Measurements from ENCODE around the gene VIPR2. TPM values are rescaled to one million over a fixed set of nuclear protein-coding genes. Genes with fewer than 3 reads are reported as not detected.
"Not testable (repeated sequence)": the region's sequence is repeated elsewhere in the genome, so short reads cannot be mapped to it uniquely, and the experiment has no call there.

VIPR2 gene, protein sequence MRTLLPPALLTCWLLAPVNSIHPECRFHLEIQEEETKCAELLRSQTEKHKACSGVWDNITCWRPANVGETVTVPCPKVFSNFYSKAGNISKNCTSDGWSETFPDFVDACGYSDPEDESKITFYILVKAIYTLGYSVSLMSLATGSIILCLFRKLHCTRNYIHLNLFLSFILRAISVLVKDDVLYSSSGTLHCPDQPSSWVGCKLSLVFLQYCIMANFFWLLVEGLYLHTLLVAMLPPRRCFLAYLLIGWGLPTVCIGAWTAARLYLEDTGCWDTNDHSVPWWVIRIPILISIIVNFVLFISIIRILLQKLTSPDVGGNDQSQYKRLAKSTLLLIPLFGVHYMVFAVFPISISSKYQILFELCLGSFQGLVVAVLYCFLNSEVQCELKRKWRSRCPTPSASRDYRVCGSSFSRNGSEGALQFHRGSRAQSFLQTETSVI
- total RNA-seq: 0.41 TPM

DNA sequence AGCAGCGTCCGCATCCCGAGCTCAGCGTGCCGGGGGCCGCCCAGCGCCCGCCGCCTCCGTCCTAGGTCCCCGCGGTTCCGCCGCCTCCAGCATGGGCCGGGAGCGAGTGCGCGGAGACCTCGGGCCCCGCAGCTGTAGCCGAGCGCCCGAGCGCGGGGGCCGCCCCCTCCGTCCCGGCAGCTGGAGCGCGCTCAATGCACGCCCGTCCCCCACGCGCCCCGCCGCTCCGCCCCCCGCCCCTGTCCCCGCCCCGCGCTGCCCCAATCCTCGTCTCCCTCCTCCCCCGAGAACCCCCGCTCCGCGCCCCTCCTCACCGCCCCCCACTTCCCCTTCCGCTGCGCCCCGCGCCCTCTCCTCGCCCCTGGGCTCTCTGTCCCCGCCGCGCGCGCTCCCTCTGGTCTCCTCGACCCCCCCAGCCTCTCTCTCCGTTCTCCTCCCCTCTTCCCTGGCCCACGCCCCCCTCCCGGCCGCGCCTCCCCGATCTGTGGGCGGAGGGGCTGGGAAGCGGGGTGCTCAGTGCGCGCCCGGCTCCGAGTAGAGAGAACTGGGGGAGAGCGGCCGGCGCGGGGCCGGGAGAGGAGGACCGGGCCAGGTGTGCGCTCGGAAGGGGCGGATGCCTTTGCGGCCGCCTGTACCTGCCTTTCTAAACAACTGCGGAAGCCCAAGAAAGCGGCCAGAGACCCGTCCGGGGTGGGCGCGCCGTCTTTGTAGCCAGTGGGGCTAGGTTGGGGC lies at the start of gene VIPR2:
VIPR2 (minus strand) TSS at position 110 of the 732 bp plus-strand sequence; CDS start at position 14, 96 bp downstream.
- FAIRE-seq: no peak
- no peak for DNase-seq (ENCODE audit: low spot score in 2 of 2)

DNA sequence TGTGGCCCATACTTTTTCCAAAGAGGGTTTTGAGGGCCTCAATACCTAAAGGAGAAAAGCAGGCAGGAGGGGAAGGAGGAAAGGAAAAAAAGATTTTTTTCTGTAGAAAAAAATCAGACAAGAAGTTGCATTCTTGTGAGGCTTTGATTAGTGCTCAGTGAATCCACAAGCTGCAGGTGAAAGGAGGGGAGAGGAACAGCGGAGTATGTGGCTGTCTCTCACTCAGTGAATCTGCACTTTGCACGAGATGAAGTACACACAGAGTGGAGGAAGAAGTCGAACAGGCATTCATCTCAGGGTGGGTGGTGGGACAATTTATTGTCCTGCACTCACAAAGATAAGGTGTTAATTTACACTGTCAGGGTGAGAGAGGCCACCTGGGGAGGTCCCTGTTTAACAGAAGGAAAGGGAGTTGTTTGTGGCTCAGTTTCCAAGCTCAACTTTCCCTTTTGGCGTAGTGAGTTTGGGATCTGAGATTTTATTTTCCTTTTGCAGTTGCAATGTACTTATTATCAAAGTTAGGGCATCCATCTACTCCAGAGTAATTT lies 49.0 kb upstream of the VIPR2 start:
- FAIRE-seq: no peak
- no peak for DNase-seq (ENCODE audit: low spot score in 2 of 2)

DNA sequence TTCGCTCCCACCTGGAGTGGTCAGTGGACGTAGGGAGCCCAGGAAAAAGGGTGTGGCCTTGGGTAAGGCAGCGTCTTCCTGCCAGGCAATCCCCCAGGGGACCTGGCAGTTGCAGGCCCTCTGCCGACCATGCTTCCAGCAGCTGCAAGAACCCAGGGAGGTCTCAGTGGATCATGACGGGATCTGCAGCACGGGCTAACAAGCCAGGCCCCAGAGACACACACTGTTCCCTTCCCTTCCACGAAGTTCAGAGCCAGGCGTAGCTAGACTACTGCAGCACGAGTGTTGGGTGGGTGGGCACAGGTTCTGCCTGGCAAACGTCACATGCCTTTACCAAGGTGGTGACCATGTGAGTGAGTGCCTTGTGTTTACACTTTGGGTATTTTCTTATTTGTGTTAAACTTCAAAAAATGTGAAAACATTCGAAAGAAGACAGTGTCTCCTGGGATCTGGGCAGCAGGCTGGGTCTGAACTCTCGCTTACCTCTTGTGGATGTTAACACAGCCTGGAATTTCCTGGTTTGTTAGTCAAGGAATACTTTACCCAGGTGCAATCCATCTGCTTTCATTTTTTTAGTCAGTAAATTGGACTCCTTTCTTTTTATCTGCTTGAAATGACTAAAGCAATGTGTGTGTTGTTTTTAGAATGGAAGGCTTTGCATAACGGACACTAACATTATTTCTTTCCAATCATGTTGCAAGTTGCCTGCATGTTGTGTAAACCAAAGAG lies 48.2 kb upstream of the VIPR2 start:
- no peak for DNase-seq (ENCODE audit: low spot score in 2 of 2)
- FAIRE-seq: no peak

DNA sequence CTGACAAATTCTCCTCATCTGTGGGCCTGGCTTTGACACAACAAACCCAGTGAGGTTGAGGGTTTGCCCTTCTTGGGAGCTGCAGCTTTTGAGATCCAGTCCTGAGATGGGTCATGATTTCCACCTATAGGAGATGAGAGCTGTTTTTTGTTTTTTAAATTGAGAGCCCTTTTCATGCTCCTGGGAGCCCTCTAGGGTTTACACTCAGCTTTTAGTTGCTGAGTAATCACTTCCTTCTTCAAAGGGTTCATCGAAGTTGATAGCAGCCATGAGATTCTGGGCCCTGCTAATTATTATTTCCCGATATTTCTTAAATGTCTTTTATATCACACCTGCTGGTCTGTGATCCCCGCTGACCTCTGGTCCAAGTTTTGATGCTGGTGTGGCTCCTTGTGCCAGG lies 47.3 kb upstream of the VIPR2 start:
- no peak for DNase-seq (ENCODE audit: low spot score in 2 of 2)
- FAIRE-seq: no peak

DNA sequence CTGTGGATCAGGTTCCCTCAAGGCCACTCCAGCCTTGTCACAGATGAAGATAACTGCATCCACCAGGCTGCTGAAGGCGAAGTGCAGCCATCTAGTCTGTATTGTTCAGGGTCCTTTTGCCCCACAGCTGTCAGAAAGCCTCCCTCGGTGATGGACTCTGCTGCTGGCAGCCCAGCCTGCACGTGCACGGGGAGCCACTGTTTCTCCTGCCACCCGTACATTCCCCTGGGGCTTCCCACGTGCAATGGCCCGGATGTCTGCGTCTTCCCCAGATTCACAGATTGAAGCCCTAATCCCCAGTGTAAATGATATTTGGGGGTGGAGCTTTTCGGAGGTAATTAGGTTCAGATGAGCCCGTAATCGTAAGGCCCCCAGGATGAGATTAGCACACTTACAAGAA lies 46.6 kb upstream of the VIPR2 start:
- DNase-seq (ENCODE audit: low spot score in 2 of 2) (no peak), FAIRE-seq (no peak)

DNA sequence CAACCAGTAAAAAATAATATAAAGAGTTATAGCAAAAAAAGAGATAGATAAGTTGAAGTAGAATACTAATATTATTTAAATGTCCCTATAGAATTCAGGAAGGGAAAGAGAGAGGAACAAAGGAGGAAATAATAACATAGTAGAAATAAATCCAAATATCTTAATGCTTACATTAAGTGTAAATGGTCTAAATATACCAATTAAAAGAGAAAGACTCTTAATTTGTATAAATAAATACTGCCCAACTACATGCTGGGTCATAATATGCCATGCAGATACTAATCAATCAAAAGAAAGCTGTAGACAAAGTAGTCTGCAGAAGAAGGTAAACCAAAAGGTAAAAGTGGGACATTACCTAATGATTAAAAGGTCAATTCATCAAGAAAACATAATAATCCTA lies 43.3 kb upstream of the VIPR2 start:
- DNase-seq (ENCODE audit: low spot score in 2 of 2) (no peak), FAIRE-seq (no peak)

DNA sequence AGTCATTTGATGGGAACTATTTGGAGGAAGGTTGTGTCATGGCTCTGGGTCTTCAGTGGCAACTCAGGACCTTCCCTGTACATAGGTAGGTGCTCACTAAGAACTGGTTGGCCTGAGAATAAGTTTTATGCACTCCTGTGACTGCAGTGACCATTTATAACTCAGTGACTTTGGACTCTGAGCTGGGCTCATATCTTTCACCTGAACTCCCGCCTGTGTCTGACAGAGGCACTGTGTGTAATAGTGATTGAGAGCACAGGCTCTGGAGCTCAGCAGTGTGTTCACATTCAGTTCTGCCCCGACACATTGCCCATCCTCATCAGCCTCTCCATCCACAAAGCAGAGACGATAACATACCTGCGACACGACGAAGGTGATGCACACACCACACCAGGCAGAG lies 34.6 kb upstream of the VIPR2 start:
- DNase-seq (ENCODE audit: low spot score in 2 of 2): no peak
- no peak for FAIRE-seq

DNA sequence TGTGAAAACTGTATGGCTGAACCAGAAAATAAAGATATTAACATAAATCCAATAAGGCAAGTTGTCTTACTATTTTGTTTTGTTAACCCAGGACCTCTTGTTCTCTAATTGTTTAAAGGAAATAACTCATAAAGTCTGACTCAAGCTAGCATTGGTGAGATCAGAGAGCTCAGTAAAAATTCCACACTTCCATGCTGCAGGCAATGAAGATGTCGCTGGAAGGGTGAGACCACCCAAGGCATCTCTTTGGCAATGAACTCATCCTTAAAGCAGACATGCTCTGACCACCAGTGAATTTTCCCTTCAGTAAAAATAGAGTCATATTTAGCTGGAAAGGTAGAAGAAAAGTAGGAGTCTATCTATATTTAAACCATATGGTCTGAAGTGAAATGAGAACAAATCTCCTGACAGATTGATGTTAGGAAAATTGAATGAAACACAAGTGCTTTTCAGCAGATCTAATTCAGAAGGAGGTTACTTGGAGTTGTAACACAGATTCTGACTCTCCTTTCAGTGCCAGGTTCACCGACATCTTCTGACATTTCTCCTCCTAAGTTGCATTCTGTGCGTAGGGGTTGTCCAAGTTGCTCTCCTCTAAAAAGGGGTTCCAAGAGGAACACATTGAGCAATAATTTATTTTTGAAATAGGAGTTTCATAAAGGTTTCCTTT lies 32.8 kb upstream of the VIPR2 start:
- FAIRE-seq: no peak

DNA sequence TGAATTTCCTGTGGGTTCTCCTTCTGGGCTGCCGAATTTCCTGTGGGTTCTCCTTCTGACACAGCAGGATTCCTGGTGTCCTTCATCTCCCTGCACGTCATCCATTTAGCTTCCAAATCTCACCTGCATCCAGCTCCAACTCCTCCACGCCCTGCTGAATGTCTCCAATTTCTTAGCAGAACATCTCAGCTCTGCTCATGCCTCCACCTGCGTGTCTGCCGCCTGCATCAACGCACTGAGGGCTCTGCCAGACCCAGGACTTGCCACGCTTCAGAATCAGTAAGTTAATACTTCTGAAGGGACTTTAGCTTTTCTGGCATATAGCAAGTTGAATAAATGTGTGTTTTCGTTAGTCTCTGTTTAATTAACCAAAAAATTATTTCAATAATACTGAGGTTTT lies 31.1 kb upstream of the VIPR2 start:
- no peak for DNase-seq (ENCODE audit: low spot score in 2 of 2)
- no peak for FAIRE-seq

More for the DNA sequence above, 32.8 kb upstream of the VIPR2 start:
- DNase-seq (ENCODE audit: low spot score in 2 of 2): no peak

DNA sequence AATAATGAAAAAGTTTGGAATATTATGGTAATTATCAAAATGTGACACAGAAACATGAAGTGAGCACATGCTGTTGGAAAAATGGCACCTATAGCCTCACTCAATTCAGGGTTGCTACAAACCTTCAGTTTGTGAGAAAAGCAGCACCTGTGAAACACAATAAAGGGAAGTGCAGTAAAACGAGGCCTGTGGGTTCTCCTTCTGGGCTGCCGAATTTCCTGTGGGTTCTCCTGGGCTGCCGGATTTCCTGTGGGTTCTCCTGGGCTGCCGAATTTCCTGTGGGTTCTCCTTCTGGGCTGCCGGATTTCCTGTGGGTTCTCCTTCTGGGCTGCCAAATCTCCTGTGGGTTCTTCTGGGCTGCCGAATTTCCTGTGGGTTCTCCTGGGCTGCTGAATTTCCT lies 30.4 kb upstream of the VIPR2 start:
- DNase-seq (ENCODE audit: low spot score in 2 of 2); FAIRE-seq: not testable (repeated sequence)

DNA sequence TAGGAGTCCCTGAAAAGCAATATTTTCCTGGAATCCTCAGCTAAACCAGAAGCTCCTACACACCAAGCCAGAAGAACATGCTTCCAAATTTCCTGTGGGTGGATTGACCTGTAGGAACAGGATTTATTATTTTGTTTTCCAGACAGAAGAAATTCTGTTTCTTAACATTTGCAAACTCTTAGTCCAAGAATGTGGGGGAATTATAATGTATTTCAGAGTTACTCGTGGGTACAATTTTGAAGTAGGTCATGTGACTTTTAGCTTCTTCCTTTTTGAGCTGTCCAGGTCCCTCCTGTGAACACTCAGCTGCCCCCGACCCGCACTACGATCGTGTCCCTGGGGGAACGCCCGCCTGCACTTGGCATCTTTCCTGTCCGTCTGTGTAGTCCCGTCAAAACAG lies 27.7 kb upstream of the VIPR2 start:
- no peak for FAIRE-seq
- DNase-seq (ENCODE audit: low spot score in 2 of 2): no peak

DNA sequence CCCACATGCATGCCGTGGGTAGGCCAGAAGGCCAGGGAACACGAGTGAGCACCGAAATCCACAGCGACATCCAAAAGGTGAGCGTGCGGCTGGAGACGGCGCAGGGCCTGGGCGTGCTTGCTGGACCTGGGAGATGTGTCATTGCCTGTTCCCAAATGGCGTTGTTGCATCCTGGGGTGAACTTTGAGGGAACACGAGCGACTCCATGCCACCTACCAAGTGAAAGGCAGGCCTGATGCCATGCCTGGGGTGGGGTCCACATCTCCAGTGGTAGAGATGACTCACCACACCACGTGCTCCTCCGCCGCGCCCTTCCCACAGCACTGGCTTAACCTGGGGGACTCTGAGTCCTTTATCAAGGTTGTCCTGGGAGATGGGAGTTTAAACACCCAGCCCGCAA lies 24.7 kb upstream of the VIPR2 start:
- DNase-seq (ENCODE audit: low spot score in 2 of 2) (no peak), FAIRE-seq (no peak)

DNA sequence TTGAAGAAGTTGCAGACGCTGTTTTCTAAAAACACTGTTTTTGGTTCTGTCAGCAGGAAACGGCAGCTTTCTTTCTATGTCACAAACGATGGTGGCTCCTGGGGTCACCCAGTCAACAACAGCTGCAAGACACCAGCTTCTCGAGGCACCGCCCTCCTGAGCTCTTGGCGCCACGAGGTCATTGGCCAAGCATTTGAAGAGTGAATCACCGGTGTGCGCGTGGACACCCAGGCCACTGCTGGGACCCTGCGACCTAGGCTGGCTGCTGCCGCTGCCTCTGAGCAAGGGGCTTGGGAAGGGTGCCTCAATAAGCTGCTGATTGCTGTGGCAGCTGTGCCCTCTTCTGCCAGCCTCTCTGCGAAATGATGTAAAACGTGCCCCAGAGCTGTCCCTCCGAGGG lies 22.5 kb upstream of the VIPR2 start:
- FAIRE-seq: no peak
- no peak for DNase-seq (ENCODE audit: low spot score in 2 of 2)

DNA sequence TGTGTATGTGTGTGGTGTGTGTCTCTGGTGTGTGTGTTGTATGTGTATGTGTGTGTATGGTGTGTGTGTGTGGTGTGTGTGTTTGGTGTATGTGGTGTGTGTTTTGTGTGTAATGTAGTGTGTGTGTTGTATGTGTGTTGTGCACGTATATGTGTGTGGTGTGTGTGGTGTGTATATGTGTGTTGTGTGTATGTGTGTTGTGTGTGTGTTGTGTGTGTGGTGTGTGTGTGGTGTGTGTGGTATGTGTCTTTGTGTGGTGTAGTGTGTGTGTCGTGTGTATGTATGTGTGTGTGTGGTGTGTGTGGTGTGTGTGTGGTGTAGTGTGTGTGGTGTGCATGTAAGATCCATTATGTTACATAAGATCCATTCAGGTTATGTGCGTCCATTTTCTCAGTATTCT lies 21.9 kb upstream of the VIPR2 start:
- no peak for FAIRE-seq
- no peak for DNase-seq (ENCODE audit: low spot score in 2 of 2)

DNA sequence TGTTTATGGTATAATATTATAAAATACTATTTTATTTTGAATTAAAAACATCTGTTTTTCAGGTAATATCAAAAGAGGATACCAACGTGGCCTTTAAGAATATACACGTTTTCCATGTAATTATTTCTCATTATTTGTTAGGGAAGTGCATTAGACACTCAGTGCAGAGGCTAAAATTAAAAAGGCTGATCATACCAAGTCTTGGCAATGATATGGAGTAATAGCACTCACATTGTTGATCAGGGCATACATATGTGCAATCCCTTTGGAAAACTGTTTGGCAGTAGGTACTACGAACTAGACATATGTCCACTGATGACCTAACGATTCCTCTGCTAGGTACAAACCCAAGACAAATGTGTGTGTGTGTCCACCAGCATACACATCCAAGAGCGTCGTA lies 20.7 kb upstream of the VIPR2 start:
- no peak for DNase-seq (ENCODE audit: low spot score in 2 of 2)
- no peak for FAIRE-seq

DNA sequence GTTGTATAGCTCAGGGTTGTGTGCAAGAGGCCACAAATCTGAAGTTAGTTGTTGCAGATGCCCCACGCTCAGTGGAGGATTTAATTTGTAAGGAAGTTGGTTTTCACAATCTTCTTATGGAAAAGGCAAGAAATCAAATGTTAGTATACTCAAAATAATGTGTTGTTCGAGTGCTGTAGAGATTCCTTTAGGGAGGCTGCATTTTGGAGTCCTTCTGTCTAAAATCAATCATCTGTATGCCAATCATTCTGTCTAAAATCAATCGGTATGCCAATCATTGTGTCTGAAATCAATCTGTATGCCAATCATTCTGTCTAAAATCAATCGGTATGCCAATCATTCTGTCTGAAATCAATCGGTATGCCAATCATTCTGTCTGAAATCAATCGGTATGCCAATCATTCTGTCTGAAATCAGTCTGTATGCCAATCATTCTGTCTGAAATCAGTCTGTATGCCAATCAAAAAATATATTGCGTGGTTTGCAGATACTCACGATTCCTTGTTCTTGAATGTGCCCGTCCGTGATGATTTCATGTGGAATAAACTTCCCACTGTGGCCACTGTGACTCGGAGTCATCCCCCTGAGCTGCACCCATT lies 19.1 kb upstream of the VIPR2 start:
- DNase-seq (ENCODE audit: low spot score in 2 of 2); FAIRE-seq: not testable (repeated sequence)

DNA sequence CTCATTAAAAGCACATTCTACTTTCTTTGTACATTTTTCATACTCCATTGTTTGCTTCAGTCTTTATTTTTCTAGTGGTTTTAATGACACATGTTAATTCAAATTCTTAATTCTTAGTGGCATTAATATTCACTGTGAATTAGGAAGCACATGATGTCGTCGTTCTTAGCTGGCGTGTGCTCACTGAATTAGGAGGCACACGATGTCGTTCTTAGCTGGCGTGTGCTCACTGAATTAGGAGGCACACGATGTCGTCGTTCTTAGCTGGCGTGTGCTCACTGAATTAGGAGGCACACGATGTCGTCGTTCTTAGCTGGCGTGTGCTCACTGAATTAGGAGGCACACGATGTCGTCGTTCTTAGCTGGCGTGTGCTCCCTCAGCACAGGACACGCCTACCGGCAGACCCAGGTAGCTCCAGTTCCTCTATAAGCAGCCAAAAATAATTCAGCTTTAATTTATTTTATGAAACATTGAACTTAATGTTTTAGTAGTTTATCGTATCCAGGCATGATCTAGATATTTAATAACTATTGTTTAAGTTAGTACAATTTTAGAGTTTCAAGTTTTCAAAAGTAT lies 17.5 kb upstream of the VIPR2 start:
- DNase-seq (ENCODE audit: low spot score in 2 of 2); FAIRE-seq: not testable (repeated sequence)

DNA sequence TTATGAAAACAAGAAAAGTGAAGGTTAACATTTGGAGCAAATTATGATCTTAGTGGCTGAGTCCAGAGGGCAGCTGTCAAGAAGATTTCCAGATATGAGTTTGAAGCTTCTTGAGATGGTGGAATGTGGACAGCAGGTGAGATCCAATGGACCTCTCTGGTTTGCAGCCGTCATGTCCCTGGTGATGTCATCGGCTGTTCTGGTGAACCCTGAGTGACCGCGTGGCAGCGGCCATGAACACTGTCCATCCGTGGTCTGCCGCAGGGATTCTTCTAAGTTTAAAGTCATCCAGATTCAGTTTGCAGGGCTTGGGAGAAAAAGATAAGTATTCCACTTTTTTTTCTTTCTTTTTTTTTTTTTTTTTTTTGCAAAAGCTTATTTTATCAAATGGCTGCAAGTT lies 15.8 kb upstream of the VIPR2 start:
- no peak for DNase-seq (ENCODE audit: low spot score in 2 of 2)
- no peak for FAIRE-seq

DNA sequence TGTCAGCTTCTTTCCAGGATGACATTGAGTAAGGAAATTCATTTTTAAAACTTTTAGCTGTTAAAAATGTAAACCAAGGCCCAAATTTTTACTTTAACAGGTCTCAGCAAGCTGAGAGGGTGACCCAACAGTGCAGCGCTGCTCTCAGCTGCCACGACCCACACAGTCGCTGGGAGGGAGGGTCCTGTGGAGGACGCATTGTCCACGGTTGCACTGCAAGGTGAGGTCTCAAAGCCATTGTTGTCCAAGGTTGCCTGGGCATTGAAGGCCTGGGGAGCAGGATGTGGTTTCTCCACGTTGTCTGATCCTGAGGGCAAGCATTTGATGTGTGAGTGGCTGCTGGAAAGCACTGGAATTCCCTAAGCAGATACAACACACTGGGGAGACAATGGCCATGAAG lies 15.1 kb upstream of the VIPR2 start:
- DNase-seq (ENCODE audit: low spot score in 2 of 2) (no peak), FAIRE-seq (no peak)

Measured in frontal cortex (tissue), 4 donors.